Stimulated activated naive CD4-positive, alpha-beta T cell treated with Interleukin-2 at 50 U/mL for 16 hours (primary cell): ENCODE measurements around the gene IL7R.

Experiments
- DNase-seq: peaks from one replicate; lab custom pipeline; 2025; lab: John Stamatoyannopoulos, UW

IL7R gene, protein sequence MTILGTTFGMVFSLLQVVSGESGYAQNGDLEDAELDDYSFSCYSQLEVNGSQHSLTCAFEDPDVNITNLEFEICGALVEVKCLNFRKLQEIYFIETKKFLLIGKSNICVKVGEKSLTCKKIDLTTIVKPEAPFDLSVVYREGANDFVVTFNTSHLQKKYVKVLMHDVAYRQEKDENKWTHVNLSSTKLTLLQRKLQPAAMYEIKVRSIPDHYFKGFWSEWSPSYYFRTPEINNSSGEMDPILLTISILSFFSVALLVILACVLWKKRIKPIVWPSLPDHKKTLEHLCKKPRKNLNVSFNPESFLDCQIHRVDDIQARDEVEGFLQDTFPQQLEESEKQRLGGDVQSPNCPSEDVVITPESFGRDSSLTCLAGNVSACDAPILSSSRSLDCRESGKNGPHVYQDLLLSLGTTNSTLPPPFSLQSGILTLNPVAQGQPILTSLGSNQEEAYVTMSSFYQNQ

GRCh38 chr5:35856765-35857351, at the start of gene IL7R:
TSS of gene IL7R (plus strand) at chr5:35856891. CDS start at chr5:35856978, 87 bp downstream.
- DNase-seq, result no peak

DNA sequence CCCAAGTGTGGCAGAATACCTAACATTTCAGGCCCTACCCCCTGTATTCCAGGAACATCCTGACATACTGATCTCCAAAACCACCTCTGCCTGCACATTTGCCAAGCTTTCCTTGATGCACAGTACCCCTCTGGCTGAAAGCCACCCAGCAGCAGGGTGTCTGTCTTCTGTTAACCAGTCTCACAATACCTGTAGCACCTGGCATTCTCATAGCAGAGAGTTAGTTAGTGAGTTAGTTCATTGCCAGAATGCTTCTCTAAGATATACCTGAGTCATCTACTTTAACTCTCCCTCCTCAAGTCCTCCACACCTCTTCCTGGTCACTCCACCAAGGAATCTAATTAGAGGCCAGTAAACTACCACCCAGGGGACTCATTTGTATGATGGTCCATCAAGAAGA, 46.1 kb upstream of the IL7R start:
- no peak for DNase-seq

DNA sequence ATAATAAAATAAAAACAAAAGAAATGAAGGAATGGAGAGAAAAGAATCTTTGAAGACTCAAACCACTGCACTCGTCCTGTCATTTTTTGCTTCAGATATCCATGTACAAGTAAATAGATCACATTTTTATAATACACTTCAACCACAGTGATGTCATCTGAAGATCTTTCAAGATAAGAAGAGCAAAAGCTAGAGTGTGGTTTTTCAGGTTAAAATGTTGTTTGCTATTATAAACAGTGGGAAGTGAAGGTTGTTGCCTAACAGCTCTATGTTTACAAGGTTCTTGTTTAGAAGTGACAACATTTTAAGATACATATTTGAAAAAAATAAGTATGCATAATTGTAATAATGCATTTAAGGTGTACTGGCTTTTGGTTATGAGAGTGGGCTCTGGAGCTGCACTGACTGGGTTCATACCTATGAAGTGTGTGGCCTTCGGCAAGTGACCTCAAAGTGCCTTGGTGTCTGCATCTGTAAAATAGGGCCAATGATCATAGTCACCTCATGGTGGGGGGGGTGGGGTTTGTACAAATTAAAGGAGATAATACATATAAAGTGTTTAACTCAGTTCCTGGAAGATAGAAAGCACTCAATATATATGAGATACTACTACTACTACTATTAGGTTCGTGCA, 45.5 kb upstream of the IL7R start:
- DNase-seq, result peak; percentile 20

DNA sequence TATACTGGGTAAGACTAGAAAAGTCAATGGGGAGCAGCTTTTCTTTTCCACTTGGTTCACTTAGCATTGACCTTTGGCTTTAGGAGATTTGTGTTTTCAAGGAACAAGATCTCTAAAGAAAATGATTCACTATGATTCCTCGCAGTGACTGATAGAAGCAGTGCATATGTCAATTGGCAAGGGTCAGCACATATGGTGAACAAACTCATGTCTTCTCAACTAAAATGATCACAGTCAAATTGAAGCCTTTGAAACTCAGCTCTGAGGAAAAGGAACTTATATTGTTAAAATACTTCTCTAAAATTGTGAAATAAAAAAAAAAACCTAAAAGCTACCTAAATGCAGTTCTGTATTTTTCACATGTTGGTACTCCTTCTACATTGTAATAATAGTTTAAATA, 43.2 kb upstream of the IL7R start:
- no peak for DNase-seq

DNA sequence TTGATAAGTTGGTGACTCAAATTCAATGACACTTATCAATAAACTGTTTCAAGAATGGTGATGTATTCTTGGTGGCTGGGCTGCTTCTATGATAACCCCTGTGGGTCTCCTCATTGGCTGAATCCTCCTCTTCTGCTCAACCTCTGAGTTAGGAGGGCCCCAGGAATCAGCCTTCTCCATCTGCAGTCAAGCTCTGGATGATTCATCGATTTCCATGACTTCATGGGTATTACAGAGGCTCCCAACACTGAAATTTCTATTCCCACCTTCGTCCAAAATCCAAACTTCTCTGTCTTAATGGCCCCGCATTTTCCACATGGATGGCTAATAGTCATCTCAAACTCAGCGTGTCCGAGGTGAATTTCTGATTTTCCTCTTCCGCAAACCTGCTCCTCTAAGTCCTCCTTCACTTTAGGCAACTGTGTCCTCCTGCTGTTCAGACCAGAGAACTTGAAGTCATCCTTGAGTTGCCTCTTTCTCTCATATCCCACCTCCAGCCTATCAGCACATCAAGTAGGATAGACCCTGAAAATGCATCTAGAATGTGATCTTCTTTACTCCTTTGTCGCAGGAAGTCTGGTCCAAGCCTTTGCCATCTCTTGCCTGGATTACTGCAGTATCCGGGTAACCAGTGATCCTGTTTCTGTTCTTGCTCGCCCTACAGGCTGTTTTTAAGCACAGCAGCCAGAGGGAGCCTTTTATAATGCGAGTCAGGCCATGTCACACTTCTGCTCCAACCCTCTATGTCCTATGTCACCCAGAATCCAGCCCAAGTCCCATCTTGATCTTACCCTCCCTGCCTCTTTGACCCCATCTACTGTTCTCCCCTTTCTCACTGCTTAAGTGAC, 41.4 kb upstream of the IL7R start:
- DNase-seq, result no peak

GRCh38 chr5:35816881-35817521, 39.7 kb upstream of the IL7R start:
- no peak for DNase-seq

- no peak for DNase-seq
These were observed 37.7 kb upstream of the IL7R start for GRCh38 chr5:35819026-35819425.

- no peak for DNase-seq
These were observed 37.0 kb upstream of the IL7R start for GRCh38 chr5:35819668-35820067.

DNA sequence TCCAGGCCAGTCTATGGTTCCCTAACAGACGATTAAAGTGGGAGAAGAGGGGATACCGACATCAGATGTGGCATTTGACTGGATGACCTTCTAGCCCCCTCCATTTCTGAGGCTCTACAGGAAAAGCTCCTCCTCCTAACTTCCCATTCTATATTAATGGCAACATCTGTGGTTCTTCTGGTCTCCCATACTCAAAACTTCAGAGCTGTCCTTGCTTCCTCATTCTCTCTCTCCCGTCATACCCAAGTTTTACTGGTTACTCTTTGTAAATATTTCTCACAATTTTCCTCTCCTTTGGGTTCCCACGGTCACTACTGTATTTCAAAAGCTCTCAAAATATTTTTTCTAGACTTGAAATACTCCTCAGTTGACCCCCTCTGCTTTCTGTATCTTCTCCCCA, 36.0 kb upstream of the IL7R start:
- DNase-seq, result no peak

GRCh38 chr5:35821513-35821912, 35.2 kb upstream of the IL7R start:
- DNase-seq, result peak; percentile 27

- no peak for DNase-seq
These were observed 34.2 kb upstream of the IL7R start for GRCh38 chr5:35822511-35822910.

DNA sequence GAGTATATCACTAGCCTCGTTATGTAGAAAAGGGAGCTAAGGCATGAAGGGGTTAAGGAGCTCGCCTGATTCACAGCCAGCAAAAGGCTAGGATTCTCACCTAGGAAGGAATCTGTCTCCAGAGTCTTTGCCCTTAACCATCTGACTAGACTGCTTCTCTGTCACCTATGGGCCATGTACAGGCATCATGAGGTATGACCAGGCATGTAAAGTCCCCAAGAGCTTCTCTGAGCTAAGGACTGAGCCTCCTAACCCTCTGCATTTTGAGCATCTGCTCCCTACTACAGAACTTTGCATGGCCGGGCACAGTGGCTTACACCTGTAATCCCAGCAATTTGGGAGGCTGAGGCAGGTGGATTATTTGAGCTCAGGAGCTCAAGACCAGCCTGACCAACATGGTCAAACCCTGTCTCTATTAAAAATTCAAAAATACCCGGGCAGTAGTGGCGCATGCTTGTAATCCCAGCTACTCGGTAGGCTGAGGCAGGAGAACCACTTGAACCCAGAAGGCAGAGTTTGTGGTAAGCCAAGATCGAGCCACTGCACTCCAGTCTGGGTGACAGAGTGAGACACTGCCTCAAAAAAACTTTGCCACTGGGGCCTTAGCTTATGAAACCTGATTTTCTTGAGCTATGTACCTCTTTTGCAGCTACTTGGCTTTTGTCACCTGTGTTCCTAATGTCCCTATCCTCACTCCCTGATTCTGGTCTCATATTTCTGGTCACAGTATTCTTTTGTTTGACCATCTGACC, 33.2 kb upstream of the IL7R start:
- DNase-seq, result no peak

DNA sequence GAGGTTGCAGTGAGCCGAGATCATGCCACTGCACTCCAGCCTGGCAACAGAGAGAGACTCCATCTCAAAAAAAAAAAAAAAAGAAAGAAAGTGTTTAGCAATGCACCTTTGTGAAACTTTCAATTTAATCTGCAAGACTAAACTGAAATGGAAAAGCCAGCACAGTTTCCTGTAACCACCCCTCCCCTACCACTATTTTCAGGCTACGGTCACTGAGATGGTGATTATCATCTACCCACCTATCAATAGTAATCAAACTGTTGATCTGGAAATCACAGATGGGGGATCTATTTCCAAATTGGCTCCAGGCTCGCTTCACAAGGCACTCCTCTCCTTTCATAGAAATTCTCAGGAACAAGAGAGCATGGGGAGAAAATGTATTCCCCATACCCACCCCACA, 30.6 kb upstream of the IL7R start:
- DNase-seq, result no peak

DNA sequence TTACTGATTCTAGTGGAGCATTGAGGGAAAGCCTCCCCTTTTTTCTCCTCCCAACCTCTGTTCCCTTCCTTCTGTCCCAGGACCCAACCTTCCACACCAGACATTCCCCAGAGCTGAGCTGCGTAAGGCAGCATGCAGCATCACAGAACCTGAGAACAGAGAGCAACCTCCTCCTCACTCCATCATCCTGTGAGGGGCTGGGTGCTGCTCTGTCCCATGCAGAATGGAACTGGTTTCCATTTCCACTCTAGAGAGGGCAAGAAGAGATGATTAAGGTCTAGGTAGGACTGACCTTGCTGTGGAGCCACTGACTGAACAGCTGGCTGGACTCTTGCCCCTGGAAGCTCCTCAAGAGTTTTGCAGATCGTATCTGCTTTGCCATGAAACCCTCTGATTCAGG, 30.1 kb upstream of the IL7R start:
- no peak for DNase-seq

- no peak for DNase-seq
These were observed 28.6 kb upstream of the IL7R start for GRCh38 chr5:35828082-35828598.

GRCh38 chr5:35830587-35830986, 26.1 kb upstream of the IL7R start:
- DNase-seq, result no peak

DNA sequence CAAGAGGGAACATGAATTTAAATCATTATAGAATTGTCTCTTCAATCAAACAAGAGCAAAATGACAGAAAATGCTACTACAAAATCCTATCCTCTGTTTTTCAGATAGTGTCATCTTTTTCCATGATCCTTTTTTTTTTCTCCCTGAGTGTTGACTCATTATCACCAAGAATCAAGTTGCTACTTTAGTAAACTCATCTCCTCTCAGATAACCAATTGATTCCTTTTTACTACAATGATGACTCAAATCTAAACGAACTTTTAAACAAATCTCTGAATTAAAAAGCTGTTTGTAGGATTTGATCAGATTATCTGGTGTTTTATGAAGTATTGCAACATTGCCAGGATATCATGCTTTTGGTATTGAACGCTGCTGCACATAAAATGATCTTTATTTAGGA, 23.9 kb upstream of the IL7R start:
- no peak for DNase-seq

DNA sequence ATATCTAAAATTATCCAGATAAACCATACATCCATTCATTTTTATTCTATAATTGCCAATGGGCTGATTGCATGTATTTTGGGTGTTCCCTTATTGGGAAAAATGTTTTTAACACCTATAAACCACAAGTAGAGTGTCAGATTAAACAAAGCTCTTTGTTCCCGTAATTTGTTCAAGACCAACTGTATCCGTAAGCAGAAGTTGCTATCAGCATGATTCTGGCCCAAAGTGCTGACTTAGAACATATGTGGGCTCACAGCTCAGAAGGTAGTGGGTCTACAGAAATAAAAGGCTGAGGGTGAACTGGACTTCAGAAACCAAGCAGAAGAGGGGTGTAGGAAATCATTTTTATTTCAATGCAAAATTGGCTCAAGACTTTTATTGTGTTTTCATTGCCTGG, 23.5 kb upstream of the IL7R start:
- DNase-seq, result no peak

DNA sequence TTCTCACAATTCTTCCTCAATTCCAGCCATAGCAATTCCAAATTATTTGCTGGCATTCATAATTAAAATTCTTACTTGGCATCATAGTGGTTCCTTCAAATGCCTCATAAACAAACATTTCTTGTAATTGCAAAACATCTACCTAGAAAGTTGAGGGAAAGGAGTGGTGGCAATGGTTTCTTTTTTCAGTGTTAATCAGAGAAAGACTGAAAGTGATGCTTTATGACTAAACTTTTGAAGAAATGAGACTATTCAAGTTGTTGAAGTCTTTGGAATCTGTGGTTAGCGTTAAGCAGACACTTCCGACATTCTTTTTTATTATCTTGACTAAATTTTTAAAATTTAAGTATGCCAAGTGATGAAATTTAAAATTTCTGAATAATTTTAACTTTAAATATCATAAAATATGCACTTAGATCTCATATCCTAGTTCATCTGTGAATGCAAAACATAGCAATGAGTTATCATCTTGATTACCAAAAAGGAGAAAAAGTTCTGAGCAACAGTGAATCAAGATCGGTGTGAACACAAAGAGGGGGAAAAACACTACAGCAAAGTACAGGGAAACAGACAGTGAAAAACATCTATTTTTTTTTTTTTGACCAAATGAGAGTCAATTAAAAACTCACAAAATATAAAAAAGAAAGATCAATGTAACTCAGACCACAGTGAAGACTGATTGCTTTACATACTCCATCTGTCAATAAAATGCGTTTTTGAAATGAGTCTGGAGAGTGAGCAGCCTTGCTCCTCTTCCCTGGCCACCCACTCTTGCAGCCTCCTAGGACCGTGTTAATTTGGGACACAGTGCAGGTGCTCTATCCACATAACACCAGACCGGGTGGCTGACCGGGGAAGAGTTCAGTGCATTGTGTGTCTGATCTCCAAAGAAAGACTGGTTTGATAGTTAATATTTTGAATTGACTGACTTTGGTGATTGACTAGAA, 20.6 kb upstream of the IL7R start:
- no peak for DNase-seq
